Activated B cell treated with CpG ODN at 0.5 μM for 24 hours (primary cell): ENCODE measurements around the gene PHF2. TPM values are rescaled to one million over a fixed set of nuclear protein-coding genes. Genes with fewer than 3 reads are reported as not detected.

ENCODE experiments used
- ATAC-seq: fragments of 200-7000 bp; cut with Tn5 transposase; one replicate; pipeline ENCODE4 v1.10.0; 2021; ENCODE audit warnings: low read depth, mild to moderate bottlenecking, moderate library complexity
- CTCF ChIA-PET: fragments of 350-600 bp; sonication (Branson Sonifier 250); formaldehyde crosslinking; loops from one replicate; lab custom pipeline; 2021; ENCODE audit warnings: antibody characterized with exemption; lab: Charles Lee
- POLR2A ChIA-PET: fragments of 350-600 bp; sonication (Branson Sonifier 250); formaldehyde crosslinking; loops from one replicate; lab custom pipeline; 2021; ENCODE audit warnings: antibody characterized with exemption; lab: Charles Lee
- DNase-seq: peaks from one replicate; pipeline ENCODE4 v3.0.0; 2022
- H3K27ac Mint-ChIP-seq: one replicate; pipeline ENCODE4 v1.8.0; 2020; ENCODE audit warnings: mixed read lengths
- H3K27me3 Mint-ChIP-seq: one replicate; pipeline ENCODE4 v1.8.0; 2021; ENCODE audit warnings: mixed read lengths
- H3K36me3 Mint-ChIP-seq: one replicate; pipeline ENCODE4 v1.8.0; 2021; ENCODE audit warnings: low read depth, mixed read lengths
- H3K4me1 Mint-ChIP-seq: one replicate; pipeline ENCODE4 v1.8.0; 2021; ENCODE audit warnings: mixed read lengths
- H3K4me3 Mint-ChIP-seq: one replicate; pipeline ENCODE4 v1.8.0; 2020; ENCODE audit warnings: mild to moderate bottlenecking, mixed read lengths
- H3K9me3 Mint-ChIP-seq: one replicate; pipeline ENCODE4 v1.8.0; 2020; ENCODE audit warnings: mixed read lengths
- CTCF ChIP-seq: fragments of 200-600 bp; IDR thresholded peaks from one replicate; pipeline ENCODE4 v1.8.0; 2022; ENCODE audit warnings: antibody characterized with exemption, mild to moderate bottlenecking
- intact Hi-C: fragments of 100-400 bp; cut with micrococcal nuclease; formaldehyde crosslinking; loops from one replicate; pipeline ENCODE4 v1.15.1; 2024
- total RNA-seq: library from RNA; stranded (reverse); gene quantifications from 2 replicates; pipeline ENCODE4 v1.2.3, GENCODE V29; 2022

PHF2 gene
- total RNA-seq, 1 donor from 2014 or later: 18.2 TPM

- Mint-ChIP-seq H3K36me3 (no peaks in the 10 kb centered on the region), H3K27ac (no peak overlapping the region), H3K4me3 (no peak overlapping the region), H3K27me3 (peaks cover 13% of the 10 kb centered on the region), H3K9me3 (peaks cover 20% of the 10 kb centered on the region), H3K4me1 (no peaks in the 10 kb centered on the region)
- intact Hi-C loops: no loop called here
- DNase-seq: no peak
- TF ChIP-seq CTCF: no peak
- CTCF ChIA-PET: interaction anchor here (1.5 kb wide), 1 partner anchor 273 kb away, joined by 3 read pairs; no protein-coding TSS in a partner anchor
- ATAC-seq: no peak
- POLR2A ChIA-PET: no interaction called here
Observed at GRCh38 chr9:93686880-93687236, 110.5 kb downstream of the PHF2 start.

GRCh38 chr9:93690618-93691017, 114.2 kb downstream of the PHF2 start:
- intact Hi-C loops: no loop called here
- ChIA-PET CTCF (no interaction called here), POLR2A (no interaction called here)
- H3K36me3 Mint-ChIP-seq: no peaks in the 10 kb centered on the region
- H3K27me3 Mint-ChIP-seq: peaks cover 8% of the 10 kb centered on the region
- H3K4me1 Mint-ChIP-seq: no peaks in the 10 kb centered on the region
- DNase-seq (no peak), ATAC-seq (no peak)
- TF ChIP-seq CTCF: no peak
- no peak overlapping the region for H3K27ac Mint-ChIP-seq
- H3K4me3 Mint-ChIP-seq: no peak overlapping the region
- peaks cover 20% of the 10 kb centered on the region for H3K9me3 Mint-ChIP-seq

- Mint-ChIP-seq H3K4me1 (no peaks in the 10 kb centered on the region), H3K27ac (no peak overlapping the region), H3K9me3 (peaks cover 22% of the 10 kb centered on the region), H3K27me3 (peaks cover 1% of the 10 kb centered on the region), H3K4me3 (no peak overlapping the region), H3K36me3 (no peaks in the 10 kb centered on the region)
- intact Hi-C loops: no loop called here
- ATAC-seq (no peak), DNase-seq (no peak)
- ChIA-PET CTCF (no interaction called here), POLR2A (no interaction called here)
- TF ChIP-seq CTCF: no peak
Observed at GRCh38 chr9:93693129-93693528, 116.7 kb downstream of the PHF2 start.

- H3K27me3 Mint-ChIP-seq: no peaks in the 10 kb centered on the region
- peaks cover 3% of the 10 kb centered on the region for H3K4me1 Mint-ChIP-seq
- intact Hi-C loops: no loop called here
- ChIA-PET CTCF (no interaction called here), POLR2A (no interaction called here)
- H3K27ac Mint-ChIP-seq: no peak overlapping the region
- DNase-seq (no peak), ATAC-seq (no peak)
- TF ChIP-seq CTCF: no peak
- no peaks in the 10 kb centered on the region for H3K36me3 Mint-ChIP-seq
- no peak overlapping the region for H3K4me3 Mint-ChIP-seq
- H3K9me3 Mint-ChIP-seq: peaks cover 5% of the 10 kb centered on the region
Observed at GRCh38 chr9:93697352-93698139, 121.2 kb downstream of the PHF2 start.

- POLR2A ChIA-PET: no interaction called here
Observed at GRCh38 chr9:93698140-93698908, 121.9 kb downstream of the PHF2 start.

More at GRCh38 chr9:93698140-93698908, 121.9 kb downstream of the PHF2 start:
- Mint-ChIP-seq H3K36me3 (no peaks in the 10 kb centered on the region), H3K4me1 (peaks cover 3% of the 10 kb centered on the region), H3K9me3 (peaks cover 10% of the 10 kb centered on the region), H3K27me3 (no peaks in the 10 kb centered on the region), H3K27ac (no peak overlapping the region), H3K4me3 (no peak overlapping the region)
- intact Hi-C loops: no loop called here
- CTCF ChIA-PET: no interaction called here
- DNase-seq (no peak), ATAC-seq (no peak)
- no peak for TF ChIP-seq CTCF
